Heart left ventricle (tissue), 16 donors: ENCODE results near the gene C4B. TPM values are rescaled to one million over a fixed set of nuclear protein-coding genes. Genes with fewer than 3 reads are reported as not detected.

Experiments used
- ATAC-seq, 4 donors: fragments of 200-7000 bp; cut with Tn5 transposase; one replicate each; pipeline ENCODE4 v1.9.1; 2020 to 2022; ENCODE audit warnings: moderate library complexity in 4 of 4, mild to moderate bottlenecking in 3 of 4, moderate number of reproducible peaks in 1 of 4
- DNase-seq, 5 donors: peaks; one replicate each; pipeline ENCODE4 v3.0.0-alpha.2; 2020
- H3K27ac ChIP-seq, 12 donors: fragments of 200-600 bp; sonication (generic) in 4 of 12; one replicate each; pipeline versions ENCODE4 v1.5.0 to v1.8.0; 2016 to 2022; ENCODE audit warnings: mild to moderate bottlenecking in 2 of 12
- H3K27me3 ChIP-seq, 9 donors: fragments of 200-600 bp; sonication (generic) in 2 of 9; one replicate each; pipeline versions ENCODE4 v1.5.1 to v1.8.0; 2016 to 2022; ENCODE audit warnings: mild to moderate bottlenecking in 3 of 9
- H3K36me3 ChIP-seq, 9 donors: fragments of 200-600 bp; sonication (generic) in 2 of 9; one replicate each; pipeline versions ENCODE4 v1.5.0 to v1.8.0; 2018 to 2022; ENCODE audit warnings: mild to moderate bottlenecking in 2 of 9
- H3K4me1 ChIP-seq, 12 donors: fragments of 200-600 bp; sonication (generic) in 4 of 12; one replicate each; pipeline versions ENCODE4 v1.5.0 to v1.8.0; 2016 to 2022; ENCODE audit warnings: mild to moderate bottlenecking in 3 of 12
- H3K4me3 ChIP-seq, 12 donors: fragments of 200-600 bp; sonication (generic) in 4 of 12; one replicate each; pipeline versions ENCODE4 v1.5.0 to v1.8.0; 2017 to 2022; ENCODE audit warnings: mild to moderate bottlenecking in 9 of 12, moderate library complexity in 4 of 12
- H3K9me3 ChIP-seq, 12 donors: fragments of 200-600 bp; sonication (generic) in 4 of 12; one replicate each; pipeline versions ENCODE4 v1.5.0 to v1.8.0; 2016 to 2022; ENCODE audit warnings: mild to moderate bottlenecking in 1 of 12
- CTCF ChIP-seq, 12 donors: fragments of 200-600 bp; sonication (generic) in 4 of 12; IDR thresholded peaks; one replicate each; pipeline versions ENCODE4 v1.5.0 to v1.8.0; 2018 to 2022; ENCODE audit warnings: antibody characterized with exemption in 12 of 12, mild to moderate bottlenecking in 5 of 12
- POLR2A ChIP-seq, 2 donors: fragments of 450-650 bp; IDR thresholded peaks; one replicate each; pipeline ENCODE4 v1.6.1; 2017; ENCODE audit warnings: antibody characterized with exemption in 2 of 2, mild to moderate bottlenecking in 2 of 2, moderate library complexity in 2 of 2
- WGBS, 4 donors: extraction: QIAGEN DNeasy Blood & Tissue Kit in 2 of 4; methylation state at CpG; one replicate each; pipeline versions ENCODE4 v1.1.5 to v1.1.7; 2013 to 2018; 5-methylcytosine and 5-hydroxymethylcytosine counted together
- intact Hi-C, 10 donors: fragments of 100-400 bp; cut with DNase I; formaldehyde crosslinking; loops; one replicate each; pipeline versions ENCODE4 v1.11.1 to v1.14.2; 2022
- polyA plus RNA-seq, 2 donors: library from polyadenylated mRNA; stranded (reverse); fragments of 200-250 nt; gene quantifications; one replicate each; pipeline ENCODE4 v1.2.3, GENCODE V29; 2013
- total RNA-seq, 9 donors: library from RNA; depleted of rRNA in 2 of 9; stranded (reverse); fragments of >200 nt in 2 of 9; fragmentation: NEBNext Ultra II Directional in 3 of 9; extraction: Animal tissue kit (Norgen Biotek cat#: 25700) in 3 of 9; gene quantifications; one replicate each; pipeline versions ENCODE4 v1.1.0 to v1.2.4, GENCODE V29; 2016 to 2023
- donor health status: ischemic (EF 13 %, LVEDD 7.1; RV severe dilation, severe dysfunction).
- donor health status: healthy with polysubstance abuse.
- donor health status: DM: no; HTN: yes; CAD: no.
- donor health status: DM: no; HTN: no; CAD: no.
- donor health status: ischemic (EF 25% LVEDD 6.9; RV normal size, moderate dysfunction).
- donor health status: ischemic (EF 25% LVEDD 5.7; RV mildly dilated, moderate dysfunction).
- donor health status: healthy.
- donor health status: DM: yes; HTN: yes; CAD: no.
- donor health status: ischemic (EF 35%, LVEDD 5.7; RV mildly dilated, moderate dysfunction).
- donor health status: nonischemic (EF 11% LVEDD 7.7; RV severe dilation, severe dysfunction).
- donor health status: DM: yes; HTN: yes; CAD: no.
- donor health status: PGD.
- donor health status: ischemic (EF 29% LVEDD 5.4; RV normal size, mild dysfunction).
- donor health status: nonischemic (EF 23%, LVEDD 6.1; RV moderate dilation, normal function).

Gene C4B
- total and polyA plus RNA-seq, 11 donors, result 30.8 to 307 (median 73.9) TPM

- Histone ChIP-seq H3K27me3 (no peaks in the 10 kb centered on the region), H3K4me3 (no peak overlapping the region), H3K9me3 (no peaks in the 10 kb centered on the region), H3K36me3 (peaks cover 0 to 66% (median 54%) of the 10 kb centered on the region in 9 donors), H3K4me1 (peaks cover 0 to 33% (median 24%) of the 10 kb centered on the region in 12 donors), H3K27ac (peak overlapping the region in 1 of 12 donors; percentile 96)
- WGBS, 4 donors, result 67 to 78% (median 74%) methylated on average over 17 of the region's 17 CpGs
- peak in 1 of 5 donors; percentile 10 for DNase-seq
- TF ChIP-seq POLR2A (IDR thresholded peaks at IDR 0.05), result no peak
- TF ChIP-seq CTCF (IDR thresholded peaks at IDR 0.05), result no peak
- intact Hi-C loops, result no loop called here
- no peak for ATAC-seq
Observed at GRCh38 chr6:31969712-31970603, 44.6 kb upstream of the C4B start.

- peak overlapping the region in 11 of 12 donors; percentile 56 to 87 (median 73) for H3K4me3 ChIP-seq
- intact Hi-C loops, result loop anchor here in 1 of 10 donors (1.0 kb wide), 1 partner anchor 11 kb away; the partner anchor contains the start of gene SKIC2
- peak overlapping the region in 11 of 12 donors; percentile 86 to 98 (median 94) for H3K27ac ChIP-seq
- no peaks in the 10 kb centered on the region for H3K27me3 ChIP-seq
- ATAC-seq (no peak), DNase-seq (peak in 1 of 5 donors; percentile 10)
- no peak for TF ChIP-seq CTCF (IDR thresholded peaks at IDR 0.05)
- no peak for TF ChIP-seq POLR2A (IDR thresholded peaks at IDR 0.05)
- H3K36me3 ChIP-seq, result peaks cover 0 to 59% (median 46%) of the 10 kb centered on the region in 9 donors
- H3K9me3 ChIP-seq, result no peaks in the 10 kb centered on the region
- H3K4me1 ChIP-seq, result peaks cover 0 to 33% (median 24%) of the 10 kb centered on the region in 12 donors
- 70 to 82% (median 76%) methylated on average over 18 of the region's 18 CpGs for WGBS, 4 donors
Observed at GRCh38 chr6:31970604-31971271, 43.9 kb upstream of the C4B start.

GRCh38 chr6:31971279-31971992 lies 43.2 kb upstream of the C4B start:
- H3K9me3 ChIP-seq, result no peaks in the 10 kb centered on the region
- ATAC-seq (peak in 1 of 4 donors; percentile 0), DNase-seq (peak in 1 of 5 donors; percentile 15)
- WGBS, 4 donors, result 26 to 31% (median 28%) methylated on average over 26 to 29 of the region's 29 CpGs
- peaks cover 0 to 52% (median 39%) of the 10 kb centered on the region in 9 donors for H3K36me3 ChIP-seq
- peak overlapping the region; percentile 56 to 87 (median 70) for H3K4me3 ChIP-seq
- peak overlapping the region; percentile 77 to 98 (median 94) for H3K27ac ChIP-seq
- TF ChIP-seq POLR2A (IDR thresholded peaks at IDR 0.05) (no peak), CTCF (IDR thresholded peaks at IDR 0.05) (no peak)
- no peaks in the 10 kb centered on the region for H3K27me3 ChIP-seq
- intact Hi-C loops, result loop anchor here in 1 of 10 donors (1.0 kb wide), 1 partner anchor 12 kb away; the partner anchor contains the start of gene SKIC2
- peaks cover 0 to 33% (median 24%) of the 10 kb centered on the region in 12 donors for H3K4me1 ChIP-seq
